HG02588 (cell line): ENCODE measurements around the gene GGA2.

Source experiments
- ATAC-seq: cut with Tn5 transposase; IDR thresholded peaks from one replicate; pipeline ENCODE4 v1.9.1; 2021; ENCODE audit warnings: mild to moderate bottlenecking, moderate library complexity; ENCODE audit not compliant: unreplicated experiment

The GGA2 gene

DNA sequence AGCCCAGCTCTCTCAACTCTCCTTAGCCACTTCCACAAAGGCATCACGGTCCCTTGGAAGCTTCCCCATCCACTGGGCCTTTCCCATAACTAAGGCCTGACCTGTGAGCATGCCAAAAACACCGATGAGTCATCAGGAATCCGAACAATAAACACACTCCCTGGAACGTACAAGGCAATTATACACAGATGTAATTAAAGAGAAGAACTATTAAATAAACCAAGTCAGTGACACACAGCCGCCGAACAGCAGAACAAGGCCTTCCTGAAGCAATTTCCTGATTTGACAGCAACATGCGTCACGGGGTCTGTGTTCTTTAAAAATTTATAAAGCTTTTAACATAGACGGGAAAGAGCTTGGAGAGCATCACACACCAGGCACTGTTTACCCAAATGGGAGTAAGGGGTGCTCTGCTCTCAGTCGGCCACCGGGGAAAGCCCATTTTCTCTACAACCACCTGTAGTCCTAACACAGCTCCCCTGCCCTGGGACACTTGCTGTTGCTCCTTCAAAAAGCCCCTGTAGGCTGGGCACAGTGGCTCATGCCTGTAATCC lies 86.7 kb downstream of the GGA2 start:
- no peak for ATAC-seq

DNA sequence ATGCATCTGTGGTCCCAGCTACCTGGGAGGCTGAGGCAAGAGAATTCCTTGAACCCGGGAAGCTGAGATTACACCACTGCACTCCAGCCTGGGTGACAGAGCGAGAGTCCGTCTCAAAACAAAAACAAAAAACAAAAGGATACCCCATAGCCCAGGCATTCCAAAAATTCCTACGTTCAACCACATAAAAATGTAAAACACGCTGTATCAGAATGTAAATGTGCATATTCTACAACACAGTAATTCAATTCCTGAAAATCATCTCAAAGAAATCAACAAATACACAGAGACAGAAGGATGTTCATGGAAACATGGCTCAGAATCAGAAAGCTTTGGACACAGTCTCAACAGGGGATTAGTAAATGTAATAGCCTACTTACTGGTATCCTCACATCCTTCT lies 90.3 kb downstream of the GGA2 start:
- no peak for ATAC-seq

DNA sequence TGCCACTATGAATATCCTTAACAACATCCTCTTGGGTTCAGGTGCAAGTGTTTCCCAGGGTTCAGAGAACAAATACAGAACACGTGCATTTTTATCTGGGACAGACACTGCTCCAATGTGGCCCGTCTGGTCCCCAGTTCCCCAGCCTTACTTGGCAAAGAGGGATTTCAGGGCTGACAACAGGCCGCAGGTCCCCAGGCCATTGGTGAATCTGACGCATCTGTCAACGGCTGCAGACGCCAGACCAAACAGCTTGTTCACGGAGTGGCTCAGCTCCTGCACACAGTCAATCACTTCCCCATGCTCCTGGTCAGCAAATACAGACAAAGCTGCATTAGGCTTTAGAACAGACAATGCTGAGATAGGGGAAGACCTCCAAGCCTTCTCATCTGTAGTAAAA lies 93.5 kb downstream of the GGA2 start:
- ATAC-seq = no peak

DNA sequence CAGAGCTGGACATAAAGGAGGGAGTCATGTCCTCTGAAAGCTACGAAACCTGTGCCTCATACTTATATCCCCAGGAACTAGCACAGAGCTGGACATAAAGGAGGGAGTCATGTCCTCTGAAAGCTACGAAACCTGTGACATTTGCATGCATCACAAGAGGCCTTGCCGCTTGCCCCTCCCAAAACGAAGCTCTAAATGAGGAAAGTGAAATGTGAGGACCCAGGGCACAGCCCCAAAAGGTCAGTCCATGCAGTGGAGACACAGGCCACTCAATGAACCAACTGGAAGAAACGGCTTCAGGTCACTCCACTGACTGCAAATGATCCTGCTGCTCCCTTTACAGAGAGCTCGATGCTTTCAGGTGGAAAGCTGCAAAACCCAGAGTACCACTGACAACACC lies 95.6 kb downstream of the GGA2 start:
- ATAC-seq = no peak
